Measurements from ENCODE around the gene HBP1. TPM values are rescaled to one million over a fixed set of nuclear protein-coding genes. Genes with fewer than 3 reads are reported as not detected.
"Not testable (repeated sequence)": the region's sequence is repeated elsewhere in the genome, so short reads cannot be mapped to it uniquely, and the experiment has no call there.

HBP1 gene
- total RNA-seq, 1 experiment from 2014 or later: 50.2 TPM

GRCh38 chr7:107244613-107245012 lies 75.8 kb downstream of the HBP1 start:
- H3K36me3 ChIP-seq (replicated peaks; ENCODE audit: control insufficient read depth, insufficient read depth, low read length): no peaks in the 10 kb centered on the region; the same call in 1 of the 2 replicates
- no peak for DNase-seq
- no peak overlapping the region for H3K4me3 ChIP-seq (ENCODE audit: insufficient read depth, low read depth, low read length)
- no peaks in the 10 kb centered on the region for H3K27me3 ChIP-seq (ENCODE audit: control insufficient read depth, insufficient read depth, low read length)

- H3K27me3 ChIP-seq (ENCODE audit: control insufficient read depth, insufficient read depth, low read length); H3K4me3 ChIP-seq (ENCODE audit: insufficient read depth, low read depth, low read length); H3K36me3 ChIP-seq (replicated peaks; ENCODE audit: control insufficient read depth, insufficient read depth, low read length); DNase-seq: not testable (repeated sequence)
These were observed 78.0 kb downstream of the HBP1 start for GRCh38 chr7:107246836-107247235.

DNA sequence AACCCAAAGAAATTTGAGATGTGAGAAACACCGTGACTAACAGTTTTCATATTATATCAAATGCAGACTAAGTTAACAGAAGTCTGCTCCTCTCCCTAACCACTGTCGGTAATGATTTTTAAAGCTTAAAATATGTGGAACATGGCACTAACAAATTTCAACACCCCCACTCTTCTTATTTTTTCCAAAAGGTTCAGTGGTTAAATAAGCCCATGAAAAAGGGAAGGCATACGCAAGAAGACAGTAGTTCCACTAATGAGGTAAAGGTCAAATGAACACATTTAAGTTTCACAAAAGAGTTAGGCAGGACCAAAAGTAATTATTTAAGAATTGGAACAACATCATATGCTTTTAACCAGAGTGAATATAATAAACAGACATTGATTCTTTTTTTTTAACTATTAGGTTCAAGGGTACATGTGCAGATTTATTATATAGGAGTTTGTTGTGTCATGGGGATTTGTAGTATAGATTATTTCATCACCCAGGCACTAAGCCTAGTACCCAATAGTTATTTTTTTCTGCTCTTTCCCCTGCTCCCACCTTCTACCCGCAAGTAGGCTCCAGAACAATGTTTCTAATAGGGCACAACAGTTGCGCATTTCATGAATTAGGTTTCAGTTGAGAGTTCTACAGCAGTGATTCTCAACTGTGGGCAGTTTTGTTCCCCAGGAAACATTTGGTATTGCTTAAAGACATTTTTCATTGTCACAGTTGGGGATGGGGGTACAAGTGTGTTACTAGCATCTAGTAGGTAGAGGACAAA lies 79.9 kb downstream of the HBP1 start:
- Histone ChIP-seq H3K4me3 (ENCODE audit: insufficient read depth, low read depth, low read length) (no peak overlapping the region), H3K27me3 (ENCODE audit: control insufficient read depth, insufficient read depth, low read length) (no peaks in the 10 kb centered on the region), H3K36me3 (replicated peaks; ENCODE audit: control insufficient read depth, insufficient read depth, low read length) (no peaks in the 10 kb centered on the region; the same call in 1 of the 2 replicates)
- DNase-seq: no peak

- Histone ChIP-seq H3K27me3 (ENCODE audit: control insufficient read depth, insufficient read depth, low read length) (no peaks in the 10 kb centered on the region), H3K36me3 (replicated peaks; ENCODE audit: control insufficient read depth, insufficient read depth, low read length) (no peaks in the 10 kb centered on the region; the same call in 1 of the 2 replicates), H3K4me3 (ENCODE audit: insufficient read depth, low read depth, low read length) (no peak overlapping the region)
- DNase-seq: no peak
These were observed 83.2 kb downstream of the HBP1 start for GRCh38 chr7:107251963-107252362.

Other genes starting within 250 kb of the HBP1 start
- 22.9 and 29.9 TPM in 2 replicates for gene PRKAR2B, start 124.3 kb upstream of the HBP1 start, total RNA-seq (2014; rRNA removed; shearing (Covaris generic))

Measured in H7 (cell line).